SKM-1 treated with dmso at 0.1 percent for 144 hours (cell line): ENCODE measurements around the gene KAT7.

Source experiments
- DNase-seq: peaks from one replicate; lab custom pipeline; 2025; ENCODE audit not compliant: unreplicated experiment; lab: John Stamatoyannopoulos, UW

KAT7 gene

DNA sequence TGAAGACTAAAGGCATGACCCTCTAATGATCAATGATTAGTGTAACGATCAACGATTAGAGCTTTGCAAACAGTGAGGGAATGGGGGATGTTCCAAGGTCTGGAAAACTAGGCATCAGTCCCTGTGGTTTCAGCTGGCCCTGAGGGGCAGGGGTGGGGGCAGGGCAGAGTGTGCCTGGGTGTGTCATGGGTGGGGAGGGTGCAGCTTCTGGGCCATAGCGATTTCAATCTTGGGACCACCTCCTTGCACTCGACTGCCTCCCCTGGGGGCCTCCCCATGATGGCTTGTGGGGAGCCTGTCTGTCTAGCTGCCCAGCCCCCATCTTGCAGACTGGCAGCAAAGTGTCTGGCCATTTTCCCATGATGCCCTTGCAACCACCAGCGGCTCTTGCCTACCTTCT, 51.0 kb downstream of the KAT7 start:
- no peak for DNase-seq

DNA sequence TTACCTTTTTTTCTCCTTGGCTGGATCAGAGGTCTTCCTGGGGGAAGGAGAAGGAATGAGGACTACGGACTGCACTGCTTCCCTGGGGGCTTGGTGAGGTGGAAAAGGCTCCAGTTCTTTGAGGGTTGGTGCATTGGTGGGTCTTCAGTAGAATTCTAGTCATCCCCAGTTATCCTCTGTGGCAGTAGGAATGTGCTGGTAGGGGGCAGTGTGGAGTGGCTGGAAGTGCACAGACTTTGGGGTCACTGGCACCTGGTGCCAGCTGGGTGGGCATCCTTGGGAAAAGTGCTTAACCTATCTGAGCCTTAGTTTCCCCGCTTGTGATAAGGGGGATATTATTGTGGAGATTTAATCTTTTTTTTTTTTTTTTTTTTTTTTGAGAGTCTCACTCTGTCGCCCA, 53.1 kb downstream of the KAT7 start:
- no peak for DNase-seq

DNA sequence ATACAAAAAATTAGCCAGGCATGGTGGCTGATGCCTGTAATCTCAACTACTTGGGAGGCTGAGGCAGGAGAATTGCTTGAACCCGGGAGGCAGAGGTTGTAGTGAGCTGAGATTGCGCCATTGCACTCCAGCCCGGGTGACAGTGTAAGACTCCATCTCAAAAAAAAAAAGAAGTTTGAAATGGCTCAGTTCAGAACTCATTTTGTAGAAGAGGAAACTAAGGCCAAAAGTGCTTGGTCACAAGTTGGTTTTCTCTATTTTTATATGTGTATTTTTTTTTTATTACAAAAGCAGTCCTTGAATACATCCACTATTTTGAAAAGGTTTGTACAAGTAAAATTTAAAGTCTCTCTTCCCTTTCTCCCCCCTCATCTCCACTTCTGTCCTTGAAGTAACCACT, 53.9 kb downstream of the KAT7 start:
- DNase-seq, result no peak

DNA sequence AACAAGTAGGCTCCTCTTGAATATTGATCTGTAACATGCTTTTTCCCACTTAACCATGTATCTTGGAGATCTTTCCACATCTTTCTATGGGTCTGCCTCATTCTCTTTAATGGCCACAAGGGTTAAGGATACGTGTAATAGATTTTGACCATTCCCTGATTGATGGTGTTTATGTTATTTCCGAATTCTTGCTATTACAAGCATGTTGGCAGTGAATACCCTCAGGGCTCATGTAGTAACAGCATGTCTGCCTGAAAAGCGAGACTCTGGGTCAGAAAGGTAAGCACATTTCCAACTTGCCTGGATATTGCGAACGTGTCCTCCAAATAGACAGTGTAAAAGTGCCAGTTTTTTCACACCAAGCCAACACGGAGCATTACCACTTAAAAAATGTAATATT, 54.4 kb downstream of the KAT7 start:
- DNase-seq, result no peak

DNA sequence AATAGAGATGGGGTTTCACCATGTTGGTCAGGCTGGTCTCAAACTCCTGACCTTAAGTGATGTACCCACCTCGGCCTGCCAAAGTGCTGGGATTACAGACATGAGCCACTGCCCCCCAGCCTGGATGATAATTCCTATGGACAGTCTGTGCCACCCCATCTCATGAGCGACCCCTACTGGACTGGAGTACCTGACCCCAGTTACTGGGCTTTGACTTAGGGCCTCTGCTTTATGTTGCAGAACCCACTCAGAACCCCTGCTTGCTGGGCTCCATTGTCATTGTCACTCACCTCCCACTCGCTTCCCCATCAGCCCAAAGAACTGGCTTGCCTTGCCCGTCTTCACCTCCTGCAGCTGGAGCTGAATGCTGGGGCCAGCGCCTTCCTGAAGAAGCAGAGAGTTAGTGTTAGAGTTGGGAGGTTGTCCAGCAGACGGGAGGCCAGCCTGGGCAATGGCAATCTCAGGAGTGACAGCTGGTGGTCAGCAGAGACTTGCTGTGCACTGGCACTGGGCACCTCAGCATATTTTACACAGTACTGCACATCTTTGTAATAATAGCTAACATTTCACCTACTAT, 55.4 kb downstream of the KAT7 start:
- DNase-seq, result no peak

DNA sequence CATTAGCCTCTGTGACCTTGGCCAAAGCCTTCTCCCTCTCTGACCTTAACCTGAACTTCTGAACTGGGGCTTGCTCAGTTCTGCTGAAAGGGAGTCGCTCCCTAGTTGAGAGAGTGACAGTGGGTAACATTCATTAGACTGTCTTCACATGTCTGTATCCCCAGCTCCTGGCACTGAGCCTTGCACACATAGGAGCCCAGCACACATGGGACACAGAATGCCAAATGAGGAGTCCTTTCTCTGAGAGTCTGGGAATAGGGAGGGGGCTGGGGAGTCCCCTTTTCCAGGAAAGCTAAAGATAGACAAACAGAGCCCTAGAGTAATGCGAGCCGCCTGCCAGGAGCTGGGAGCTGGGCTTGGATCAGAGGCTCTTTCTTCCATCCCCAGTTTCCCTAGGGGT, 56.8 kb downstream of the KAT7 start:
- no peak for DNase-seq

DNA sequence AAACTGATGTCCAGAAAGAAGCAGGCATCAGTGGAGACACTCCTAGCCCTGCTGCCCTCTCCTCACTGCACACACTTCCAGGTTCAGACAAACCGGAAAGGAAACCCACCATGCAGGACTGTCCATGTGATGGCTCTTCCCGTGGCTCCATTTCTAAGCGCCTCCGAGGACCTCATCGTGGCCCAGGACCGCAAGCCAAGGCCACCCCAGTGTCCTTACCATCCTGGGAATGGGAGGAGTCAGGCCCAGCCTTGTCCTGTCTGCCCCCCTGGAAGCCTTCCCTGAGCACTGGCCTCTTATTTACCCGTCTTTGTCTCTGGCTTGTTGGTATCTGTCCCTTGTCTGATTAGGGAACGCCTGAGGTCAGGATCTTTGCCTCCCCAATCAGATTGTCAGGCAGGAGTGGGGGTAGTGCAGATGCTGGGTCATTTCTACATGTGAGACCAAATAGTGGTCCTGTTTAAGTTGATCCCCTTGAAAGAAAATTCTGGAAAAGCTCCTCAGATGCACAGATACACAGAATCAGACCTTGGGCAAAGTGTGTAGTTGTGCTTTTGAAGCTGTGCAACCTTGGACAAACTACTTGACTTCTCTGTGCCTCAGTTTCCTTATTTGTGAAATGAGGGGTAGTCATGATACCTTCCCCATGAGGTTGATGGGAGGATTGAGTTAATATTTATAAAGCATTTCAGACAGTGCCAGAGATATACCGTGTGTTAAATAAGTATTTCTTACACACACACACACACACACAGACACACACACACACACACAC, 58.6 kb downstream of the KAT7 start:
- no peak for DNase-seq

DNA sequence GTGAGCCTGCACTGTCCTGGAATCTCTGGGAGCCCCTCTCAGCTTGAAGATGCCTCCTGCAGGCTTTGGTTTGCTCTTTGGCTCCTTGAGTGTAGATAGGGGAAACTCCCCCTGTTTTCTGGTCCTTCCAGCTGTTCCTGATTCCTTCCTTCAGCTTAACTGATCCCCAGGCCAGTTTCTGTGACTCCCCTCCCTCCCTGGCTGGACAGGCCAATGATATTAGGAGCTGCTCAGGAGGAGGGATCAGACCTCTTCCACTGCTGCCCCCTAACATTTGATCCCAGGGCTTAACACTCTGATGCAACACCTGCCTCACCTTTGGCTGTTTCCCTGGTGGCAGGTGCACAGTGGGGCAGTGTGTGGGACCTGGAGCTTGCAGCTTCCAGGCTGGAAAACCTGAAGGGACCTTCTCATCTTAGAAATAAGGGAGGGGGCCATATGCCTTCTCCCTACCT, 59.6 kb downstream of the KAT7 start, which contains the start of gene TAC4:
Gene TAC4 (minus strand): TSS at position 51 of the 455 bp plus-strand sequence. CDS start 52 bp downstream, outside the sequence.
- no peak for DNase-seq

DNA sequence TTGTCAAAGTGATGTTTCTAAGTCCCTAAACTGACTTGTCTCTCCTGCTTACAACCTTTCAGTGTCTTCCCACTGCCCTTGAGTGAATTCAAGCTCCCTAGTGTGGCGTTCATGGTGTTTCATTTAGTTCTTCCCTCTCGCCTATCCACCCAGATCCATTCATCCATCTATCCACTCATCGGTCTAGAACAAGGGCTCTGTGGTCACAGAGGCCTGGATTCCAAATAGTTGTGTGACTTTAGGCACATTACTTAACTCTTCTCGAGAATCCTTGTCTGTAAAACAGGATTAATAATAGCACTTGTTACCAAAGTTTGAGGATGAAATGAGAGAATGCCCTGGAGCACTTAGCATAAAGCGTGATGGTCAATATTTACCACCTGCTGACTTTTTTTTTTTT, 60.3 kb downstream of the KAT7 start:
- DNase-seq, result no peak

DNA sequence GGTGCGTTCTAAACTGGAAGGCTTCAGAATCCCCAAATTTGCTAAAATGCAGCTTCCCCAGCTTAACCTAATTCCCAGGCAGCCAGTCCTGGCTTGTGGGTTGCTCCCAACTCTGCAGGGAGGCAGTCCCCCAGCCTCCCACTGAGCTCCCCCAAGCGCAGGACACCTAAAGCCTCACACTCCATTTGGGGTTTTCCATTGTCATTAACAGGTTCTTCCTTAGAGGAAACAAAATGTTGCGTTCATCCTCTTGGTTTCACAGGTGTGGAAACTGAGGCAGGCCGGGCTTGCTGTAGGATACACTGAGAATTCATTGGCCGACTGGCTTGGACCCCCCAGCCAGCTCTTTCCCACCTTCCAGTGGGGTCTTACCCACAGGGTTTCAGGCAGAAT, 61.7 kb downstream of the KAT7 start:
- DNase-seq, result no peak

DNA sequence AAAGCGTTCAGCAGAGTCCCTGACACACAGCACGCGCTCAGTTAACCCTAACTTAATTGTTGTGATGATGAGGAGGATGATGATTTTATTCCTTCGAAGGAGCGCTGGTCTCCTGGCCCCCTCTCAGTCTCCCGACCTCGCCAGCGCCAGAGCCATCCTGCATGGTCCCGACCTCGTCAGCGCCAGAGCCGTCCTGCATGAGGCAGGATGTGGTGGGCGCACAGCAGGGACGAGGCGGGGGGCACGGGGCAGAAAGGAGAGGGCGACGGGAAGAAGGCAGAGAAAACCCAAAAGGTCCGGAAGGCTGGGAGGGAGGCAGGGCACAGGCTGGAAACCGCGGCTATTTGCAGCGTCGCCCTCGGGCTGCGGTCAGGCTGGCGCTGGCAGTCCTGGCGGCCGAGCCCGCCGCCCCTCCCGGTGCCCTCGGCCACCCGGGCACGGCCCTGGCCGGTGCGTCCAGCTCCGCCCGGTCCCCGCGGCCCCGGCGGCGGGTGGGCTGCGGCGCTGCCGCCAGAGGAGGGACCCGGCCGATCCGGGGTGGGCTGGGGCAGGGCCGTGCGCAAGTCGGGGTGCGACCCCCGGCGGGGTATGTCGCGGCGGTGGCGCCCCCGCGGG, 62.4 kb downstream of the KAT7 start:
- DNase-seq, result no peak

DNA sequence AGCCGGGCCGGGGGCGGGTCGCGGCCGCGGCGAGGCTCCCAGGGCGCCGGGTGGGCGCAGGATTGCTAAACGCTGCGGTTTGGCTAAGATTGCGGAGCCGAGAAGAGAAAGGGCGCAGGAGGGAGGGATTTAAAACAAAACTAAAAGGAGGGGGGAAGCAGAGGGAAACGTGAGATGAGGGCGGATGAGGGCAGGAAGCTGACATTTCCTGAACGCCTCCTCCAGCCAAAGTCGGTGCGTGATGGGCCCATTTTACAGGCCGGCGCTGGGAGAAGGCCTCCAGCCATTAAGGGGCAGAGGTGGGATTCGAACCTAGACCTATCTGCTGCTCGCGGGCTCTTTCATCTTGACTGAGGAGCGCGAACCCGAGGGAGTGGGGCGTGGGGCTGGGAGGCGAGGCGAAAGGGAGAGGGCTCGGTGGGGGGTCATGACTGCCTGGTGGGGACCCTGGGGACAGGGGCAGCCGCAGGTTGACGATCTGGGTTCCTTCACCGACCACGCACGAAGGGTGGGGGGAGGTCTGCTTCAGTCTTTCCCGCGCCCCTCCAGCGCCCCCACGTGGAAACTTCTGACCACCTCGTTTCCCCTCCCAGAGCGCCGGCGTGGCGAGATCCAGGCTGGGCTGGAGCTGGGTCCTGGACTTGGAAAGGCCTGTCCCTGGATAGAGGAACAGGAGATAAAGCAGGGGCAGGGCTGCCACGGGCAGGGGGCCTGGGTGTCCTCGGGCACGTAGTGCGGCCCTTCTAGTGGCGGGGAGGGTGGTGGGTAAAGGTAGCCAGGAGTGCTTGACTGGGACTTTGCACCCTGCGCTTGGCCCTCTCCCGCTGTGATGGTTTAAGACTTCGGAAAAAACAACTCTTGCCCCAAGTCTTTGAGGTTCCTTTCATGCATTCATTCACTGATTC, 63.2 kb downstream of the KAT7 start:
- peak; percentile 62 for DNase-seq

DNA sequence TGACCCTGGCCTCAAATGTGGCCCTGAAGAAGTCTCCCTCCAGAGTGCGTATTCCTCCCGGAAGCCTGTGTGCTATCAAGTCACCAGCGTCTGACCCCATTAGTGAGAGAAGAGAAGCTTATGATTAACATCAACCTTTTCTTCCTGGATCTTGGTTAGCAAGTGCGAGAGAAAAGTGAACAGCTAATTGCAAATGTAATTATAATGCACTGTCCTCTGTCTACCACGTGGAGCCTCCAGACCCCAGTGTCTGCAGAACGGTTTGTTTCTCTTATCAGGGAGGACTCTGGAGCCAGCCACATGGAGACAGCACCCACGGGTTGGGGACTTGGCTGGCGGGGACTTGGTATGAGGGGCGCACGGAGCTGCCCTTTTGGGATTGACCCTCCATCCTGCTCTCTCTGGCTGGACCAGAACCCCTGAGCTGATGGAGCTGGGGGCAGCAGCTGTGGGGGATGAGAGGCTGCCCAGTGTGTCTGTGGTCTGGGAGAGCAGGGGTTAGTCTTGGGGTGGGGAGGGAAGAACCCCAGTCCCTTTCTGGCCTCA, 65.1 kb downstream of the KAT7 start:
- DNase-seq, result no peak

DNA sequence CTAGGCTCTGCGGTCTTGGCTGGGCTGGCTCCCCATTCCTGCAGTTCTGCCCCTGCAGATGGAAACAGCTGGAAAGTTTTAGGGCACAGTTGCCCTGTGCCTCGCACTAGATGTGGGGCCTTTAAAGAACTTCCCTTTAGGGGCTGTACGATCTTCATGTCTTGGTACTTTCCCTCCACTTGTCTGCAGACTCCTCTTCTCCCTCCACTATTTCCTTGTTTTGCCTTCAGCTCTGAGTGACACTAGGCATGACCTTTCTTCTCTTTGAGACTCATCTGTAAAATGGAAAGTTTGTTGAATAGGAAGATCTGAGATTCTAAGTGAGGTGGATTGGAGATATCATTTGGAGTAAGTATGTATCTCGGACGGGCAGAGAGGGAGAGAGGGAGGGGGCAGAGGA, 65.6 kb downstream of the KAT7 start:
- no peak for DNase-seq

DNA sequence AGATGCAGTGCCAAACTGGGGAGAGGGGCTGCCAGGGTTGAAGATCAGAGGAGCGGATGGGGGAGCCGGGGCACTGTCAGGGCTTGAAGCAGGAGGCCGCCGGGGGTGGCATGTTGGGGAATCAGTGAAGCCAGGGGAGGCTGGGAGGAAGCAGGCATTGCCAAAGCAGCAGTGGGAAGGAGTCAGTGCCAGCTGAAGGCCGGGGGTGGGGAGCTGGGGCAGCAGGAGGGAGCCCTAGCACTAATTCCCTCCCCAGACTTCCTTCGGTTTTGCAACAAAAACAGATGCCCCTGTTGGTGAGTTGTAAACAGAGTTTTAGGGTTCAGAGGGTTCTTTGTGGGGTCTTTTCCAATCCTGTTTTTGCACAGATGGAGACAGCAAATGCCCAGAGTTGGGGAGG, 70.3 kb downstream of the KAT7 start:
- DNase-seq, result no peak

DNA sequence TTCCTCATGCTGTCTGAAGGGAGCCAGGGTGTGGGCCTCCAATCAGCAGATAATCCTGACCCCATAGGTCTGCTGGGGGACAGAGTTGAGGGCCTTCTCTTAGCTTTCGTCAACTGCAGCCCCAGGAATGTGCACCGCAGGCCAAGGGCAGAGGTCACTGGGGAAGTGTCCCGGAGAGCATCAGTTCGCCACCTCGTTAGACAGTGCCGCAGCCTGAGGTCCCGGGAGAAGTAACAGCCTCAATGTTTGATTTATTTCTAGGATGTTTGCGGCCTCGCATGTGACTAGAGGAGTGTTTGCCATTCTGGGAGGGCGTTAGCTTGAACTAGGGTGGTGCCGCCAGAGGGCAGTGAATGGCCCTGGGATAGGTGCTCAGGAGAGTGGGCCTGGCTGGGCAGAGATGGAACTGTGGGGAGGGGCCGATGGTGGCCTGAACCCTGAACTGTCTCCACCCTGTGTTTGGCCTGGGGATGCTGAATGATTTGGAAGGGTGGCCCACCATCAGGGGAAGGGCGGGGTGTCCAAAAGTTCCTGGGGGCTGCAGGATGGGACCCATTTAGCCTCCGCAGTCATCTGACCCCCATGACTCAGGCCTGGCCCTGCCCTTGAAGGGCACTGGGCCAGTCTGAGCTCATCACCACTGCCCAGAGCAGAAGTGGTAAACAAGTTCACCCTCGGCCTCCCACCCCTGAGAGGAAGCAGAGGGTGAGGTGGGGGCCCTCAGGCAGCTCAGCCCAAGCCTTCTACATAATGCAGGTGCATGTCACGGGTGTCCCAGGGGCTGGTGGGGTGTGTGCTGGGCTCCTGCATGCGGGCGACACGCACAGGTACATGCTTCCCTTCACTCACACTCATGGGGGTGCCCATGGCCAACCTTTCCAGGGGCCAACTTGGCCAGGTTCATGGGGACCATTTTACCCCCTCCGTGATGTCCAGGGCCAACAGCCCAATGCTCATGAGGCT, 71.8 kb downstream of the KAT7 start:
- no peak for DNase-seq

DNA sequence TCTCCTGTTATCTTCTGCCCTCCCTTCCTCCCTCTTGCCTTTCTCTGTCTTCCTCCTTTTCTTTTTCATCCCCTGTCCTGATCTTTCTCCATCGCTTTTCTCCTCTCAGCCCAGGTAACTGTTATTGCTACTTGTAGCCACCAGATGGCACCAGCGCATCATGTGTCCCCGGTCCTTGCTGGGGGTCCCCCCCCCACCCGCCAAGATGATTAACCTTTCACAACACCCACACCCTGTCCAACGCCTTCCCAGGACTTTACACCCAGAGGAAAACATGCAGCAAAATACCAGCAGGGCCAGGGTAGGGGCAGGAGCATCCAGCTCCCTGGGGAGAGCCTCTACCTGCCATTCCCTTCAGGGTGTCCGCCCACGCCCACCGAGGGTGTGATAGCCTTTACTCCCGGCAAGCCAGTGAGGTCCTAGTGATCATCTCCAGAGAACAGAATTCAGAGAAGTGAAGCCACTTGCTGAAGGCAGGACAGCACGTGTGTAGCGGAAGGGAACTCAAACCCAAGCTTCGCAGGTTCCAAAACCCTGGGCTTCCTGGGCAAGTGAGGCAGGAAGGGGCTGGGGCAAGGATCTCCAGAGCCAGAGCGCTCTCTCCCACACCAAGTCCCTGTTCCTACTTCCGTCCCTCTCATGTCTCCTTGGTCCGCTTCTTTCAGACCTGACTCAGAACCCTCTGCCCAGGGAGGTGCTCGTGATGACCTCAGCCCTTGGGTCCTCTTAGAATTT, 72.8 kb downstream of the KAT7 start:
- peak; percentile 37 for DNase-seq

DNA sequence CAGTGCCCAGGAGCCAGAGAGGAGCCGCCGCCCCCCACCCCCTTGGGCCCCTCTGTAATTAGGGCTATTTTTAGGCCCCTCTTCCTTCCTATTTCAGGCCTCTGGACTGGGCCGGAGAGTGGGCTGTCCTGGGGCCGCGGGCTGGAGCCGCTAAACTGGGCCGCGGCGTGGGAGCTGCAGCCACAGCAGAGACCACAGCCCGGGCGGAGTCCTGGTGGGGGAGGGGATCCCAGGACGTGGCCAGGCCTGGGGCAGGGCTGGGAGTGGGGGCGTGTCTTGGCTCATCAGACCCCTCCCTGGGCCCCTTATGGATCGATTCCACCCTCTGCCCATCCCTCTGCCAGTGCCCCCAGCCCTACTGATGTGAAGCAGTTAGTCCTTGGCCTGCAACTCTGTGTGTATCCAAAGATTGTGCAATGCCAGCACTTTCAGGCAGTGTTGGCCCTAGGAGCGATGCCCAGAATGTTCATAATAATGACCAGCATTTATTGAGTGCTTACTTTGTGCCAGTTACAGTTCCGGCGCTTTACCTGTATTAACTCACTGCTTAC, 74.4 kb downstream of the KAT7 start:
- peak; percentile 45 for DNase-seq

DNA sequence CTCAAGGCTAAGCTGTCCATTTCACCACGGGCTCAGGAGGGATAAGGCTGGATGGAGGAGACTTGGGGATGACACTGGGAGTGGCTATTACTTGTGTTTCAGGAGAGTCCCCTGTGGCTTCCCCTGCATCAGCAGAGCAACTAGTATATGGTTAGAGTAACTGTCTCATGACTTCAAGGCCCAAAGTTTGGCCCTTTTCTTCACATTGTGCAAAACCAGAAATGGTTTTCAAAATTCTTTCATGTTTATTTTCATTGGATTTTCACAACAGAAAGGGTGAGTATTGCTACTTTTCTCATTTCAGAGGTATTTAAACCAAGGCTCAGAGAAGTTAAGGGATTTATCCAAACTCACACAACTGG, 77.5 kb downstream of the KAT7 start:
- DNase-seq, result no peak
